Measurements from ENCODE around the gene FHOD3. TPM values are rescaled to one million over a fixed set of nuclear protein-coding genes. Genes with fewer than 3 reads are reported as not detected.
A peak's percentile ranks its signal among the peaks of the same experiment; 100 is the strongest.

Gene FHOD3
- total and polyA plus RNA-seq, 2 of the 8 experiments (the other 6 are each of a cell fraction or from before 2014, with no cell fraction given) = 9.7 to 10.5 TPM

DNA sequence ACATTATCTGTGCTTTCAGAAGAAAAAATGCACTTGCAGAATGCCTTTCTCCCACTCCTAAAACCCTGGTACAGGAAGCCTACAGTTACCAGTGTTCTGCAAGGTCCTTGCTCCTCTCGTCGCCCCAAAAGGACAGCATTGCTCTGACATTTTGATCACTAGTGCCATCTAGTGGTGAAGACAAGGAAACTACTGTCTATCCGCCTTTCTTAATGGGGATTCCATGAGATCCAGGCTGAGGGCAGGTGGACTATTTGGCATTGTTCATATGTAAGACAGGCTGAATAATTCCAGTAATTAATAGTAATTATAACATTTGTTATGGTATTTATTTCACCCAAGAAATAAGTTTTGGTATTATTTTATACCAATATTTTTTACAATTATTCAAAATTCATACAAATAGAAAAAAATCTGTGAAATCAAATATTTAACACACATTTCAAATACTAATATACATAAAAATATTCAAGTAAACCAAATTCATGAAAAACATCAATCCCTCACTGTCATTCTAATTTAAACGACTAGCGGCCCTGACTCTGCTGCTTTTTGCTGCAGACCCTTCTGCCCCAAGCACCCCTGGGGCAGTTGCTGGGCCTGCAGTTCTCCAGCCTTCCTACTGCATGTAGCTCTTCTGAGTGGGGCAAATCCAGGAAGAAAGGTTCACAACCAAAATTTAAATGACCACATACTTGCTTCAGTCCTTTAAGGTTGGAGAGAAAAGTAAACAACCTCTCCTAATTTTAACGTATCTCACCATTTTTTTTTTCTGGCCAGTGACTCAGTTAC lies 512.3 kb downstream of the FHOD3 start:
- H3K79me2 ChIP-seq (ENCODE audit: control insufficient read depth in 1 of 2, insufficient read depth in 2 of 2, low read length in 2 of 2) = no peaks in the 10 kb centered on the region
- no peak overlapping the region for H2AFZ ChIP-seq (ENCODE audit: low read length)
- no peak overlapping the region for H2AK5ac ChIP-seq (ENCODE audit: low read depth, low read length)
- POLR2A ChIA-PET (ENCODE audit: partially characterized antibody) = no interaction called here
- H2BK120ac ChIP-seq (replicated peaks; ENCODE audit: low read depth, low read length) = no peak overlapping the region
- H3K27me3 ChIP-seq (replicated peaks in 1 of 4; ENCODE audit: control insufficient read depth in 3 of 4, extremely low read depth in 1 of 4, insufficient read depth in 3 of 4, low read length in 3 of 4) = no peaks in the 10 kb centered on the region
- DNase-seq (ENCODE audit: low read depth in 1 of 2, low spot score in 2 of 2) (no peak), FAIRE-seq (peak; percentile 82)
- H3K4me1 ChIP-seq (replicated peaks in 1 of 4; ENCODE audit: control insufficient read depth in 3 of 4, insufficient read depth in 4 of 4, low read length in 3 of 4) = no peaks in the 10 kb centered on the region
- H2BK20ac ChIP-seq (ENCODE audit: low read length) = no peak overlapping the region
- no peak overlapping the region for H3K4me3 ChIP-seq (ENCODE audit: extremely low read depth in 1 of 4, insufficient read depth in 2 of 4, low read depth in 3 of 4, low read length in 4 of 4)
- no peak overlapping the region for H3K27ac ChIP-seq (ENCODE audit: low read depth, low read length)
- H2BK15ac ChIP-seq (ENCODE audit: low read length) = no peak overlapping the region
- CTCF ChIA-PET (ENCODE audit: partially characterized antibody) = interaction anchor here (0.6 to 3.7 kb wide), 16 partner anchors 10 to 839 kb away, joined by 3 to 17 read pairs (median 6); partner anchors contain the start of genes KIAA1328 and TPGS2
- no peak overlapping the region for H3K18ac ChIP-seq (ENCODE audit: extremely low read depth, low read length)
- TF ChIP-seq SIRT6 (IDR thresholded peaks at IDR 0.05; ENCODE audit: low read length) (no peak), EZH2 (IDR thresholded peaks at IDR 0.05; ENCODE audit: low read depth, low read length, severe bottlenecking) (no peak), YY1 (IDR thresholded peaks at IDR 0.05; ENCODE audit: low read depth, low read length) (0 out of 2 replicates have a peak, but pooled peaks have one; percentile 40), TAF1 (IDR thresholded peaks at IDR 0.05; ENCODE audit: low read depth, low read length) (no peak), CREB1 (IDR thresholded peaks at IDR 0.05) (0 out of 2 replicates have a peak, but pooled peaks have one; percentile 32), RAD21 (IDR thresholded peaks at IDR 0.05 in 1 of 2, conservative IDR thresholded peaks at IDR 0.05 in 1 of 2; ENCODE audit: low read depth in 2 of 2, low read length in 2 of 2) (peak; percentile 67 to 84)
- TF ChIP-seq, protein P1, sequence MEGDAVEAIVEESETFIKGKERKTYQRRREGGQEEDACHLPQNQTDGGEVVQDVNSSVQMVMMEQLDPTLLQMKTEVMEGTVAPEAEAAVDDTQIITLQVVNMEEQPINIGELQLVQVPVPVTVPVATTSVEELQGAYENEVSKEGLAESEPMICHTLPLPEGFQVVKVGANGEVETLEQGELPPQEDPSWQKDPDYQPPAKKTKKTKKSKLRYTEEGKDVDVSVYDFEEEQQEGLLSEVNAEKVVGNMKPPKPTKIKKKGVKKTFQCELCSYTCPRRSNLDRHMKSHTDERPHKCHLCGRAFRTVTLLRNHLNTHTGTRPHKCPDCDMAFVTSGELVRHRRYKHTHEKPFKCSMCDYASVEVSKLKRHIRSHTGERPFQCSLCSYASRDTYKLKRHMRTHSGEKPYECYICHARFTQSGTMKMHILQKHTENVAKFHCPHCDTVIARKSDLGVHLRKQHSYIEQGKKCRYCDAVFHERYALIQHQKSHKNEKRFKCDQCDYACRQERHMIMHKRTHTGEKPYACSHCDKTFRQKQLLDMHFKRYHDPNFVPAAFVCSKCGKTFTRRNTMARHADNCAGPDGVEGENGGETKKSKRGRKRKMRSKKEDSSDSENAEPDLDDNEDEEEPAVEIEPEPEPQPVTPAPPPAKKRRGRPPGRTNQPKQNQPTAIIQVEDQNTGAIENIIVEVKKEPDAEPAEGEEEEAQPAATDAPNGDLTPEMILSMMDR (IDR thresholded peaks at IDR 0.05; ENCODE audit: control extremely low read depth in 1 of 3, insufficient read depth in 1 of 3, low read depth in 1 of 3, low read length in 3 of 3) = peak in 2 of 3 experiments; percentile 76 to 90; a peak in 3 of 4 replicates
- no peak overlapping the region for H4K91ac ChIP-seq (replicated peaks; ENCODE audit: insufficient read length, low read length)
- H3K23me2 ChIP-seq (ENCODE audit: low read depth, low read length) = no peaks in the 10 kb centered on the region
- peaks cover 2 to 8% of the 10 kb centered on the region in 2 experiments for H4K20me1 ChIP-seq (replicated peaks in 1 of 2; ENCODE audit: control insufficient read depth in 1 of 2, insufficient read depth in 2 of 2, low read length in 2 of 2)
- H3K79me1 ChIP-seq (ENCODE audit: low read depth, low read length) = no peaks in the 10 kb centered on the region; the same call in 1 of the 2 replicates
- WGBS, 2 experiments (ENCODE audit: extremely low coverage in 1 of 2, insufficient coverage in 1 of 2, insufficient read length in 1 of 2, insufficient replicate concordance in 2 of 2, low coverage in 1 of 2, low lambda C conversion rate in 2 of 2, missing lambda C conversion rate in 1 of 2) = 50% methylated on average over 6 of the region's 6 CpGs; no CpG with 5 or more reads in 1 of the 2 experiments
- no peak overlapping the region for H3K4ac ChIP-seq (replicated peaks; ENCODE audit: insufficient read length, low read depth, low read length)
- H3K56ac ChIP-seq (replicated peaks; ENCODE audit: insufficient read length, low read depth, low read length) = no peak overlapping the region
- H3K36me3 ChIP-seq (ENCODE audit: control insufficient read depth in 2 of 4, insufficient read depth in 4 of 4, low read length in 3 of 4) = peaks cover 4 to 40% (median 27%) of the 10 kb centered on the region in 4 experiments; a peak in 7 of 8 replicates
- no peak overlapping the region for H3K14ac ChIP-seq (ENCODE audit: insufficient read length)
- no peak overlapping the region for H3K23ac ChIP-seq (ENCODE audit: insufficient read length)
- no peaks in the 10 kb centered on the region for H3K9me3 ChIP-seq (ENCODE audit: insufficient read depth in 2 of 2, low read depth in 1 of 2, low read length in 1 of 2)
- no peak overlapping the region for H3K9ac ChIP-seq (replicated peaks in 1 of 4; ENCODE audit: extremely low read depth in 1 of 4, low read depth in 3 of 4, low read length in 3 of 4)
- no peak overlapping the region for H2BK5ac ChIP-seq (ENCODE audit: low read depth, low read length)
- no peak overlapping the region for H4K5ac ChIP-seq (ENCODE audit: insufficient read length, low read depth, low read length)
- no peak overlapping the region for H3K4me2 ChIP-seq (ENCODE audit: insufficient read depth in 1 of 2, low read depth in 2 of 2, low read length in 2 of 2)
- H4K8ac ChIP-seq (ENCODE audit: extremely low read depth, insufficient read depth, low read length) = no peak overlapping the region
- no peak overlapping the region for H2BK12ac ChIP-seq (ENCODE audit: low read depth, low read length)
